H1 (cell line): Measurements from ENCODE around the gene SBK2. TPM values are rescaled to one million over a fixed set of nuclear protein-coding genes. Genes with fewer than 3 reads are reported as not detected.

Source experiments
- CTCF ChIA-PET: fragments of 300-600 bp; sonication (Branson Sonifier 250); formaldehyde crosslinking; loops from one replicate; lab custom pipeline; 2021; ENCODE audit not compliant: partially characterized antibody; lab: Charles Lee
- POLR2A ChIA-PET: fragments of 300-600 bp; sonication (Branson Sonifier 250); formaldehyde crosslinking; loops from one replicate; lab custom pipeline; 2021; ENCODE audit warnings: inconsistent platforms; ENCODE audit not compliant: partially characterized antibody; lab: Charles Lee
- DNase-seq, 2 experiments: peaks; one replicate each; pipeline versions ENCODE4 v3.0.0 to v3.0.0-alpha.2; 2010 to 2022; ENCODE audit warnings: low spot score in 2 of 2, low read depth in 1 of 2, mixed read lengths in 1 of 2
- FAIRE-seq: peaks from 2 replicates; lab custom pipeline; 2011; peaks lifted over from hg19 to GRCh38; lab: Jason Lieb, UNC
- H2AFZ ChIP-seq: 2 replicates; pipeline ENCODE4 v1.8.1; 2012; ENCODE audit warnings: low read length, inconsistent platforms
- H2AK5ac ChIP-seq: 2 replicates; pipeline ENCODE4 v1.6.1; 2013; ENCODE audit warnings: low read depth, low read length
- H2BK120ac ChIP-seq: replicated peaks from 2 replicates; pipeline ENCODE3; 2013; ENCODE audit warnings: low read depth, low read length, inconsistent platforms
- H2BK12ac ChIP-seq: 2 replicates; pipeline ENCODE4 v1.6.1; 2013; ENCODE audit warnings: low read depth, low read length
- H2BK15ac ChIP-seq: 2 replicates; pipeline ENCODE4 v1.6.1; 2013; ENCODE audit warnings: low read length
- H2BK20ac ChIP-seq: 2 replicates; pipeline ENCODE4 v1.6.1; 2013; ENCODE audit warnings: low read length
- H2BK5ac ChIP-seq: 2 replicates; pipeline ENCODE4 v1.6.1; 2013; ENCODE audit warnings: low read depth, low read length
- H3K14ac ChIP-seq: 2 replicates; pipeline ENCODE4 v1.6.1; 2013; ENCODE audit warnings: inconsistent platforms; ENCODE audit not compliant: insufficient read length
- H3K18ac ChIP-seq: 2 replicates; pipeline ENCODE4 v1.6.1; 2013; ENCODE audit warnings: low read length; ENCODE audit errors: extremely low read depth
- H3K23ac ChIP-seq: 2 replicates; pipeline ENCODE4 v1.6.1; 2013; ENCODE audit warnings: inconsistent platforms; ENCODE audit not compliant: insufficient read length
- H3K23me2 ChIP-seq: 2 replicates; pipeline ENCODE4 v1.6.1; 2013; ENCODE audit warnings: low read depth, low read length
- H3K27ac ChIP-seq: 2 replicates; pipeline ENCODE4 v1.6.1; 2011; ENCODE audit warnings: low read depth, low read length, inconsistent platforms
- H3K27me3 ChIP-seq, 4 experiments: replicated peaks in 1 of 4; 1 replicate in 1 of 4; 2 replicates in 3 of 4; pipeline versions ENCODE4 v1.6.1 to v1.8.1; 2011 to 2013; ENCODE audit warnings: low read length in 3 of 4, mild to moderate bottlenecking in 3 of 4, inconsistent platforms in 2 of 4, mixed read lengths in 2 of 4, moderate library complexity in 1 of 4; ENCODE audit not compliant: control insufficient read depth in 3 of 4, insufficient read depth in 3 of 4; ENCODE audit errors: extremely low read depth in 1 of 4
- H3K36me3 ChIP-seq, 4 experiments: 2 replicates each; pipeline versions ENCODE4 v1.6.1 to v1.8.1; 2011 to 2013; ENCODE audit warnings: mild to moderate bottlenecking in 4 of 4, low read length in 3 of 4, moderate library complexity in 2 of 4, control low read depth in 1 of 4, inconsistent platforms in 1 of 4; ENCODE audit not compliant: insufficient read depth in 4 of 4, control insufficient read depth in 2 of 4
- H3K4ac ChIP-seq: replicated peaks from 2 replicates; pipeline ENCODE3; 2013; ENCODE audit warnings: low read length, low read depth, mixed read lengths, inconsistent platforms; ENCODE audit not compliant: insufficient read length
- H3K4me1 ChIP-seq, 4 experiments: replicated peaks in 1 of 4; 1 replicate in 1 of 4; 2 replicates in 3 of 4; pipeline versions ENCODE4 v1.6.1 to v1.8.1; 2011 to 2013; ENCODE audit warnings: low read length in 3 of 4, inconsistent platforms in 2 of 4, mixed read lengths in 1 of 4; ENCODE audit not compliant: insufficient read depth in 4 of 4, control insufficient read depth in 3 of 4
- H3K4me2 ChIP-seq, 2 experiments: 2 replicates each; pipeline versions ENCODE4 v1.6.1 to v1.8.1; 2011 to 2013; ENCODE audit warnings: low read depth in 2 of 2, low read length in 2 of 2, control low read depth in 1 of 2, inconsistent platforms in 1 of 2, mild to moderate bottlenecking in 1 of 2; ENCODE audit not compliant: insufficient read depth in 1 of 2
- H3K4me3 ChIP-seq, 4 experiments: fragments of 200-600, 300-600 bp in 1 of 4; sonication (generic), shearing (Covaris generic), sonication (Bioruptor Twin) in 1 of 4; 2 replicates each; pipeline versions ENCODE4 v1.5.1 to v1.8.1; 2011 to 2016; ENCODE audit warnings: low read length in 4 of 4, low read depth in 3 of 4, control low read depth in 2 of 4, inconsistent platforms in 2 of 4, mild to moderate bottlenecking in 2 of 4, mixed read lengths in 1 of 4, moderate library complexity in 1 of 4; ENCODE audit not compliant: insufficient read depth in 2 of 4; ENCODE audit errors: extremely low read depth in 1 of 4
- H3K56ac ChIP-seq: replicated peaks from 2 replicates; pipeline ENCODE3; 2013; ENCODE audit warnings: low read depth, mild to moderate bottlenecking, mixed read lengths, low read length, inconsistent platforms; ENCODE audit not compliant: insufficient read length
- H3K79me1 ChIP-seq: 2 replicates; pipeline ENCODE4 v1.6.1; 2013; ENCODE audit warnings: low read depth, low read length, control low read depth
- H3K79me2 ChIP-seq, 2 experiments: 2 replicates each; pipeline versions ENCODE4 v1.6.1 to v1.8.1; 2012 to 2013; ENCODE audit warnings: low read length in 2 of 2, mild to moderate bottlenecking in 2 of 2, inconsistent platforms in 1 of 2; ENCODE audit not compliant: insufficient read depth in 2 of 2, control insufficient read depth in 1 of 2
- H3K9ac ChIP-seq, 4 experiments: replicated peaks in 1 of 4; 1 replicate in 1 of 4; 2 replicates in 3 of 4; pipeline versions ENCODE4 v1.6.1 to v1.8.1; 2011 to 2013; ENCODE audit warnings: low read depth in 3 of 4, low read length in 3 of 4, control low read depth in 2 of 4, mild to moderate bottlenecking in 2 of 4, moderate library complexity in 2 of 4, inconsistent platforms in 1 of 4; ENCODE audit errors: extremely low read depth in 1 of 4
- H3K9me3 ChIP-seq, 2 experiments: 2 replicates each; pipeline versions ENCODE4 v1.6.1 to v1.8.1; 2012 to 2013; ENCODE audit warnings: mild to moderate bottlenecking in 2 of 2, moderate library complexity in 2 of 2, control low read depth in 1 of 2, inconsistent platforms in 1 of 2, low read depth in 1 of 2, low read length in 1 of 2, mixed read lengths in 1 of 2; ENCODE audit not compliant: insufficient read depth in 2 of 2
- H4K20me1 ChIP-seq, 2 experiments: replicated peaks in 1 of 2; 2 replicates each; pipeline versions ENCODE3 to v1.8.1; 2011 to 2013; ENCODE audit warnings: inconsistent platforms in 2 of 2, low read length in 2 of 2, mild to moderate bottlenecking in 1 of 2; ENCODE audit not compliant: insufficient read depth in 2 of 2, control insufficient read depth in 1 of 2
- H4K5ac ChIP-seq: 2 replicates; pipeline ENCODE4 v1.6.1; 2013; ENCODE audit warnings: low read length, low read depth, mixed read lengths, inconsistent platforms; ENCODE audit not compliant: insufficient read length
- H4K8ac ChIP-seq: 2 replicates; pipeline ENCODE4 v1.8.0; 2013; ENCODE audit warnings: mild to moderate bottlenecking, moderate library complexity, low read length, inconsistent platforms; ENCODE audit not compliant: insufficient read depth; ENCODE audit errors: extremely low read depth
- H4K91ac ChIP-seq: replicated peaks from 2 replicates; pipeline ENCODE3; 2013; ENCODE audit warnings: low read length, mixed read lengths, inconsistent platforms; ENCODE audit not compliant: insufficient read length
- ATF3 ChIP-seq: IDR thresholded peaks from 2 replicates; pipeline ENCODE4 v1.6.1; 2011; ENCODE audit warnings: low read depth, mild to moderate bottlenecking, low read length; ENCODE audit not compliant: insufficient read depth
- BRCA1 ChIP-seq: IDR thresholded peaks from 2 replicates; pipeline ENCODE4 v1.6.1; 2012; ENCODE audit warnings: low read depth, low read length, improper control_type of control experiment
- CBX5 ChIP-seq: fragments of 300-800, 300-1000 bp; sonication (generic); IDR thresholded peaks from 2 replicates; pipeline ENCODE4 v1.7.1; 2016; ENCODE audit warnings: antibody characterized with exemption, low read length, low read depth
- CHD1 ChIP-seq: IDR thresholded peaks from 2 replicates; pipeline ENCODE4 v1.6.1; 2012; ENCODE audit warnings: low read depth, low read length, improper control_type of control experiment
- EGR1 ChIP-seq: IDR thresholded peaks from 2 replicates; pipeline ENCODE4 v1.6.1; 2011; ENCODE audit warnings: low read depth, low read length, borderline replicate concordance
- FOSL1 ChIP-seq: IDR thresholded peaks from 2 replicates; pipeline ENCODE4 v1.6.1; 2011; ENCODE audit warnings: mild to moderate bottlenecking, low read depth, low read length, moderate library complexity; ENCODE audit not compliant: insufficient read depth
- JUN ChIP-seq: IDR thresholded peaks from 2 replicates; pipeline ENCODE4 v1.6.1; 2011; ENCODE audit warnings: low read depth, mild to moderate bottlenecking, improper control_type of control experiment, low read length
- JUND ChIP-seq: IDR thresholded peaks from 2 replicates; pipeline ENCODE4 v1.6.1; 2011; ENCODE audit warnings: mild to moderate bottlenecking, improper control_type of control experiment, low read length
- MAX ChIP-seq: IDR thresholded peaks from 2 replicates; pipeline ENCODE4 v1.6.1; 2012; ENCODE audit warnings: inconsistent platforms
- NRF1 ChIP-seq: IDR thresholded peaks from 2 replicates; pipeline ENCODE4 v1.6.1; 2011; ENCODE audit warnings: mild to moderate bottlenecking, low read depth, low read length, improper control_type of control experiment
- POU5F1 ChIP-seq: IDR thresholded peaks from 2 replicates; pipeline ENCODE4 v1.6.1; 2011; ENCODE audit warnings: low read depth, mild to moderate bottlenecking, low read length, moderate library complexity
- SP1 ChIP-seq: IDR thresholded peaks from 2 replicates; pipeline ENCODE4 v1.6.1; 2011; ENCODE audit warnings: low read depth, low read length
- SRF ChIP-seq: IDR thresholded peaks from 2 replicates; pipeline ENCODE4 v1.6.1; 2011; ENCODE audit warnings: mild to moderate bottlenecking, low read depth, low read length, moderate library complexity
- TCF12 ChIP-seq: IDR thresholded peaks from 2 replicates; pipeline ENCODE4 v1.6.1; 2011; ENCODE audit warnings: low read depth, mild to moderate bottlenecking, low read length
- TEAD4 ChIP-seq: IDR thresholded peaks from 2 replicates; pipeline ENCODE4 v1.6.1; 2012; ENCODE audit warnings: low read depth, low read length, inconsistent platforms, mixed read lengths
- polyA plus RNA-seq, 7 experiments: library from polyadenylated mRNA; depleted of rRNA in 3 of 7; stranded (reverse) in 5 of 7; unstranded in 2 of 7; fragments of >200 nt in 5 of 7; fragments of 200-250 nt in 2 of 7; gene quantifications; 1 replicate in 5 of 7; 2 replicates in 1 of 7; 4 replicates in 1 of 7; pipeline versions ENCODE4 v1.2.1 to v1.2.3, GENCODE V29; 2011 to 2013; ENCODE audit warnings: missing spikeins in 2 of 7, mixed read lengths in 2 of 7
- total RNA-seq: library from RNA; stranded (reverse); fragmentation: NEBNext Ultra II Directional; extraction: Animal tissue kit (Norgen Biotek cat#: 25700); gene quantifications from 2 replicates; pipeline ENCODE4 v1.2.1, GENCODE V29; 2021

Gene SBK2
- total and polyA plus RNA-seq, 2 of the 8 experiments (the other 6 are each of a cell fraction or from before 2014, with no cell fraction given), result 3.2 to 4.1 TPM

GRCh38 chr19:55567708-55568328, 30.9 kb upstream of the SBK2 start:
- H3K23ac ChIP-seq, result no peak overlapping the region
- peak overlapping the region; percentile 83 for H3K56ac ChIP-seq
- no peak overlapping the region for H3K9ac ChIP-seq
- no peak overlapping the region for H3K4ac ChIP-seq
- H3K4me2 ChIP-seq, result no peak overlapping the region
- no peak overlapping the region for H4K5ac ChIP-seq
- H2BK20ac ChIP-seq, result no peak overlapping the region
- no peaks in the 10 kb centered on the region for H3K4me1 ChIP-seq
- H2AFZ ChIP-seq, result no peak overlapping the region
- POLR2A ChIA-PET, result interaction anchor here (0.8 kb wide), 1 partner anchor 18 kb away, joined by 3 read pairs; no protein-coding TSS in a partner anchor
- peaks cover 0 to 4% of the 10 kb centered on the region in 2 experiments for H4K20me1 ChIP-seq
- no peak overlapping the region for H2BK120ac ChIP-seq
- no peaks in the 10 kb centered on the region for H3K27me3 ChIP-seq
- FAIRE-seq (no peak), DNase-seq (no peak)
- H2BK12ac ChIP-seq, result no peak overlapping the region
- H3K18ac ChIP-seq, result no peak overlapping the region
- H3K27ac ChIP-seq, result no peak overlapping the region
- CTCF ChIA-PET, result no interaction called here
- H2BK5ac ChIP-seq, result no peak overlapping the region
- no peaks in the 10 kb centered on the region for H3K79me1 ChIP-seq
- H3K4me3 ChIP-seq, result no peak overlapping the region
- no peak overlapping the region for H3K14ac ChIP-seq
- H2BK15ac ChIP-seq, result no peak overlapping the region
- H2AK5ac ChIP-seq, result no peak overlapping the region
- no peaks in the 10 kb centered on the region for H3K79me2 ChIP-seq
- H4K91ac ChIP-seq, result no peak overlapping the region
- H3K23me2 ChIP-seq, result peaks cover 8% of the 10 kb centered on the region; the same call in 1 of the 2 replicates
- no peaks in the 10 kb centered on the region for H3K9me3 ChIP-seq
- no peak overlapping the region for H4K8ac ChIP-seq
- H3K36me3 ChIP-seq, result no peaks in the 10 kb centered on the region
- no peak for TF ChIP-seq NRF1
- no peak for TF ChIP-seq MAX
- TF ChIP-seq JUND, result no peak
- no peak for TF ChIP-seq CHD1
- TF ChIP-seq SRF, result no peak
- no peak for TF ChIP-seq EGR1
- no peak for TF ChIP-seq SP1
- no peak for TF ChIP-seq ATF3
- TF ChIP-seq CBX5, result no peak
- TF ChIP-seq TEAD4, result no peak
- TF ChIP-seq TCF12, result no peak
- no peak for TF ChIP-seq BRCA1
- no peak for TF ChIP-seq POU5F1
- TF ChIP-seq JUN, result no peak
- TF ChIP-seq FOSL1, result no peak
